NT2/D1 (cell line): ENCODE data around the gene SLC2A13.

Experiments used
- DNase-seq: peaks from one replicate; pipeline ENCODE4 v3.0.0-alpha.2; 2011; ENCODE audit warnings: low read depth, low spot score
- H3K27me3 ChIP-seq: 2 replicates; pipeline ENCODE4 v1.6.0; 2011; ENCODE audit warnings: mild to moderate bottlenecking; ENCODE audit not compliant: insufficient read length, insufficient read depth
- H3K36me3 ChIP-seq: 2 replicates; pipeline ENCODE4 v1.6.1; 2011; ENCODE audit warnings: mild to moderate bottlenecking, low read length, mixed read lengths; ENCODE audit not compliant: insufficient read depth, insufficient read length
- H3K4me1 ChIP-seq: 2 replicates; pipeline ENCODE4 v1.5.1; 2011; ENCODE audit not compliant: insufficient read depth, insufficient read length
- H3K4me3 ChIP-seq: 2 replicates; pipeline ENCODE4 v1.5.1; 2011; ENCODE audit warnings: low read depth; ENCODE audit not compliant: insufficient read length
- H3K9ac ChIP-seq: 2 replicates; pipeline ENCODE4 v1.6.0; 2011; ENCODE audit warnings: low read depth; ENCODE audit not compliant: insufficient read length
- H3K9me3 ChIP-seq: 2 replicates; pipeline ENCODE4 v1.5.1; 2011; ENCODE audit warnings: mild to moderate bottlenecking, low read length; ENCODE audit not compliant: insufficient read depth
- SUZ12 ChIP-seq: IDR thresholded peaks from 2 replicates; pipeline ENCODE4 v1.6.1; 2011; ENCODE audit not compliant: insufficient read length, insufficient read depth; ENCODE audit errors: extremely low read depth
- YY1 ChIP-seq: IDR thresholded peaks from 2 replicates; pipeline ENCODE4 v1.6.1; 2011; ENCODE audit not compliant: insufficient read length, insufficient read depth
- ZNF274 ChIP-seq: IDR thresholded peaks from 2 replicates; pipeline ENCODE4 v1.6.1; 2011; ENCODE audit warnings: mild to moderate bottlenecking, low read depth, low read length

Gene SLC2A13

DNA sequence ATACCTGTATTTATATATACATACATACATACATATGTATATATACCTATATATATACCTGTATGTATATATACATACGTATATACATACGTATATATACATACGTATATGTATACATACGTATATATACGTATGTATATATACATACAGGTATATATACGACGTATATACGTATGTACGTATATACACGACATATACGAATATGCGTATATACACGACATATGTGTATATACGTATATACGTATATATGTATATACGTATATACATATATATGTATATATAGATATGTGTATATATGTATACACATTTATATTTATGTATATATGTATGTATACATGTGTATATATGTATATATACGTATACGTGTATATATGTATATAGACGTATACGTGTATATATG lies 393.5 kb downstream of the SLC2A13 start:
- no peak for DNase-seq
- no peak for TF ChIP-seq YY1
- TF ChIP-seq ZNF274 = no peak
- no peak for TF ChIP-seq SUZ12
- Histone ChIP-seq H3K9me3 (peaks cover 30% of the 10 kb centered on the region), H3K27me3 (no peaks in the 10 kb centered on the region), H3K36me3 (no peaks in the 10 kb centered on the region), H3K4me3 (no peak overlapping the region), H3K4me1 (no peaks in the 10 kb centered on the region), H3K9ac (no peak overlapping the region)
